Stimulated activated effector memory CD8-positive, alpha-beta T cell treated with anti-CD3 and anti-CD28 coated beads, Interleukin-12 subunit alpha, Interleukin-12 subunit beta, amount 100 ng/mL, for 72 hours (primary cell): ENCODE results near the gene BBS7.

Source experiments
- ATAC-seq: fragments of 150-1000 bp; cut with Tn5 transposase; 2 replicates; pipeline ENCODE4 v1.10.0; 2021
- DNase-seq, 2 donors: peaks; one replicate each; pipeline ENCODE4 v3.0.0; 2021 to 2022; ENCODE audit warnings: low spot score in 2 of 2
- H3K27ac Mint-ChIP-seq: one replicate; pipeline ENCODE4 v1.8.0; 2022; ENCODE audit warnings: mild to moderate bottlenecking, mixed read lengths
- H3K36me3 Mint-ChIP-seq: one replicate; pipeline ENCODE4 v1.8.0; 2022; ENCODE audit warnings: mild to moderate bottlenecking, mixed read lengths
- H3K4me1 Mint-ChIP-seq: one replicate; pipeline ENCODE4 v1.8.0; 2022; ENCODE audit warnings: mixed read lengths
- H3K4me3 Mint-ChIP-seq: one replicate; pipeline ENCODE4 v1.8.0; 2022; ENCODE audit warnings: mild to moderate bottlenecking, mixed read lengths
- H3K9me3 Mint-ChIP-seq: one replicate; pipeline ENCODE4 v1.8.0; 2022; ENCODE audit warnings: mixed read lengths

Gene BBS7

GRCh38 chr4:121860121-121860520 is 10.2 kb downstream of the BBS7 start:
- Mint-ChIP-seq H3K27ac (no peak overlapping the region), H3K9me3 (no peaks in the 10 kb centered on the region), H3K36me3 (peaks cover 41% of the 10 kb centered on the region), H3K4me1 (no peaks in the 10 kb centered on the region), H3K4me3 (no peak overlapping the region)
- ATAC-seq (no peak), DNase-seq (no peak)

GRCh38 chr4:121851354-121851753 is 18.9 kb downstream of the BBS7 start:
- no peak for DNase-seq

GRCh38 chr4:121846662-121847061 is 23.6 kb downstream of the BBS7 start:
- DNase-seq (no peak), ATAC-seq (peak; percentile 90)
- H3K27ac Mint-ChIP-seq = no peak overlapping the region

More at GRCh38 chr4:121851354-121851753, 18.9 kb downstream of the BBS7 start:
- Mint-ChIP-seq H3K4me3 (no peak overlapping the region), H3K4me1 (no peaks in the 10 kb centered on the region), H3K36me3 (peaks cover 26% of the 10 kb centered on the region), H3K27ac (no peak overlapping the region), H3K9me3 (no peaks in the 10 kb centered on the region)
- no peak for ATAC-seq

DNA sequence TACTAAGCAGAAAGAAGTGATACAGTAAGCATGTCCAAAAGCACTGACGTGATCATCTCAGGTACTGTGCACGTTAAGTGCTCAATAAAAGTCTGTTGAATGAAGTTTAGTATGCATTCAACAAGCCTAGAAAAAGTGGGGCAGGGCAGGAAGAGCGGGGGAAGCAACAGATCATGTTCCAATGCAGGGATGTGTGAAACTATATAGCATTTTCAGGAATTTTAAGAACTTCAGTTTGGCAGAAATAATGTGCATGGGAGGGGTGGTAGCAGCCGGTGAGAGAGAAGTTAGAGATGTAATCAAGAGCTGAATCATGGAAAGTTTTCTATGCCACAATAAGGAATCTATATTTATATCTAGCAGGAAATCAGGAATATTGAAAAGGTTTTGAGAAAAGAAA is 27.4 kb downstream of the BBS7 start:
- H3K4me3 Mint-ChIP-seq = no peak overlapping the region
- no peak for ATAC-seq

More at GRCh38 chr4:121846662-121847061, 23.6 kb downstream of the BBS7 start:
- Mint-ChIP-seq H3K36me3 (peaks cover 27% of the 10 kb centered on the region), H3K9me3 (no peaks in the 10 kb centered on the region), H3K4me1 (no peaks in the 10 kb centered on the region), H3K4me3 (no peak overlapping the region)

GRCh38 chr4:121838136-121838535 is 32.1 kb downstream of the BBS7 start:
- no peaks in the 10 kb centered on the region for H3K4me1 Mint-ChIP-seq

More for the DNA sequence above, 27.4 kb downstream of the BBS7 start:
- no peak for DNase-seq
- no peaks in the 10 kb centered on the region for H3K4me1 Mint-ChIP-seq
- H3K27ac Mint-ChIP-seq = no peak overlapping the region
- peaks cover 39% of the 10 kb centered on the region for H3K36me3 Mint-ChIP-seq
- no peaks in the 10 kb centered on the region for H3K9me3 Mint-ChIP-seq

GRCh38 chr4:121829511-121829910 is 40.8 kb downstream of the BBS7 start:
- H3K36me3 Mint-ChIP-seq = peaks cover 10% of the 10 kb centered on the region
- H3K27ac Mint-ChIP-seq = no peak overlapping the region
- DNase-seq = no peak
- H3K4me3 Mint-ChIP-seq = no peak overlapping the region
- no peaks in the 10 kb centered on the region for H3K9me3 Mint-ChIP-seq
- H3K4me1 Mint-ChIP-seq = no peaks in the 10 kb centered on the region
- no peak for ATAC-seq

More at GRCh38 chr4:121838136-121838535, 32.1 kb downstream of the BBS7 start:
- Mint-ChIP-seq H3K9me3 (no peaks in the 10 kb centered on the region), H3K4me3 (no peak overlapping the region), H3K27ac (no peak overlapping the region), H3K36me3 (peaks cover 42% of the 10 kb centered on the region)
- ATAC-seq = no peak
- DNase-seq = no peak

DNA sequence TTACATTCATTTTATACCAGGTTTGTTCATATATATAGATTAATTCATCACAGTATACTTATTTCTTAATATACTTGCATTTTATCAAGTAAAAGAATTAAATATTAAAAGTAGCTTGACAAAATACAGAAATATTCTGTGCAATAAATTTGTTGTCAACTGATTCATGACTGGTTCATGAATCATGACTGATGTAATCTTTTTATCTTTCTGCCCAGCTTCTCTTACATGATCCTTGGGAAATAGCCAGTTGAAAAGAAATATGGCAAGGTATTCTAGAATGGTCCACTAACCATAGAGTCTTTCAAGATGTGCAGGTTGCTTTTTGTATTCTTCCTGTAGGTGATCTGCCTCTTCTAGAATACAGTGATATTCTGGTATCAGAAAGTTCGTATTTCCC is 42.4 kb downstream of the BBS7 start:
- no peaks in the 10 kb centered on the region for H3K9me3 Mint-ChIP-seq
- no peak overlapping the region for H3K4me3 Mint-ChIP-seq
- ATAC-seq (no peak), DNase-seq (no peak)
- H3K27ac Mint-ChIP-seq = no peak overlapping the region
- H3K4me1 Mint-ChIP-seq = peaks cover under 1% of the 10 kb centered on the region
- H3K36me3 Mint-ChIP-seq = peaks cover 18% of the 10 kb centered on the region

GRCh38 chr4:121824950-121825349 is 45.3 kb downstream of the BBS7 start:
- ATAC-seq (no peak), DNase-seq (no peak)
- no peaks in the 10 kb centered on the region for H3K9me3 Mint-ChIP-seq
- H3K36me3 Mint-ChIP-seq = peaks cover 37% of the 10 kb centered on the region
- peaks cover 8% of the 10 kb centered on the region for H3K4me1 Mint-ChIP-seq
- H3K4me3 Mint-ChIP-seq = no peak overlapping the region
- no peak overlapping the region for H3K27ac Mint-ChIP-seq

- Mint-ChIP-seq H3K4me3 (peak overlapping the region; percentile 86), H3K9me3 (no peaks in the 10 kb centered on the region), H3K27ac (peak overlapping the region; percentile 85), H3K36me3 (peaks cover 45% of the 10 kb centered on the region), H3K4me1 (peaks cover 8% of the 10 kb centered on the region)
- ATAC-seq (no peak), DNase-seq (no peak)
Measured at GRCh38 chr4:121824171-121824527, 46.1 kb downstream of the BBS7 start.

GRCh38 chr4:121823505-121824170 is 46.6 kb downstream of the BBS7 start, which contains the start of gene CCNA2:
CCNA2 (minus strand) TSS chr4:121823883; CDS start chr4:121823628, 255 bp downstream.
- ATAC-seq = peak; percentile 99
- H3K9me3 Mint-ChIP-seq = no peaks in the 10 kb centered on the region
- H3K36me3 Mint-ChIP-seq = peaks cover 50% of the 10 kb centered on the region
- peak within 1 kb of the TSS; percentile 86 for H3K4me3 Mint-ChIP-seq
- H3K27ac Mint-ChIP-seq = peak within 1 kb of the TSS; percentile 85
- H3K4me1 Mint-ChIP-seq = peaks cover 8% of the 10 kb centered on the region
- peak; percentile 90 to 96 for DNase-seq

DNA sequence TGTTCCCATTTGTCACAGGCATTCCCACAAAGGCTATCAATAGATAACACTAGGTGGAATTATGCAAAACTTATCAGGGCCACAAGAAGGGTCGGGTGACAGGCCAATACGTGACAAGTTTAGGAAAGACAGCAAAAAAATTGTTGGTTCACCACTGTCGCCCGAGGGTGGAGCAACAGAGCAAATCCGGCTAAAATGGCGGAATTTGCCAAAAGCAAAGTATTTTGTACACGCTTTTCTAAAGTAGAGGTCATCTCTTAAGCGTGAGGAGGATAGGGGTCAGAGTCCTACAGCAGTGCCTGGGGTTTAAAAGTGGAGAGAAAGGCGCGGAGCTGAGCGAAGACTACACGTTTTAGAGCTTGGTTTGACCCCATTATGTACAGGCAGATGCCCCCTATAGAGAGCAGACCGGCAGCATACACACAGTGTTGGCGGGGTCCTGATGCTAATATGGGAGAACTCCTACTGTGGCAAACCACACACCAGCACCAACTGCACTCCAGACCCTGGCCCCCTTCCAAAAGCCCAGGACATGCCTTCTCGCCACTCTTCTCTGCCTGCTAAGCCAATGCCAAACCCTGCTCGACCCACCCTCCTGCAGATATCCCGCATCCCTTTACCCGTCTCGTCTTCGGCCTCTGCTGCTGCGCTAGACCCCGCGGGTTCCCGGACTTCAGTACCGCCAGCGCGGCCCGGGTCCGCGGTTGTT is 47.3 kb downstream of the BBS7 start:
- DNase-seq = peak; percentile 12 to 62
- Mint-ChIP-seq H3K4me3 (peak overlapping the region; percentile 86), H3K9me3 (no peaks in the 10 kb centered on the region), H3K4me1 (peaks cover 8% of the 10 kb centered on the region), H3K27ac (peak overlapping the region; percentile 85), H3K36me3 (peaks cover 57% of the 10 kb centered on the region)
- ATAC-seq = peak; percentile 14

- no peak for ATAC-seq
- Mint-ChIP-seq H3K36me3 (peaks cover 66% of the 10 kb centered on the region), H3K9me3 (no peaks in the 10 kb centered on the region), H3K27ac (no peak overlapping the region), H3K4me3 (peak overlapping the region; percentile 86), H3K4me1 (peaks cover 8% of the 10 kb centered on the region)
- no peak for DNase-seq
Measured at GRCh38 chr4:121822047-121822446, 48.2 kb downstream of the BBS7 start.

DNA sequence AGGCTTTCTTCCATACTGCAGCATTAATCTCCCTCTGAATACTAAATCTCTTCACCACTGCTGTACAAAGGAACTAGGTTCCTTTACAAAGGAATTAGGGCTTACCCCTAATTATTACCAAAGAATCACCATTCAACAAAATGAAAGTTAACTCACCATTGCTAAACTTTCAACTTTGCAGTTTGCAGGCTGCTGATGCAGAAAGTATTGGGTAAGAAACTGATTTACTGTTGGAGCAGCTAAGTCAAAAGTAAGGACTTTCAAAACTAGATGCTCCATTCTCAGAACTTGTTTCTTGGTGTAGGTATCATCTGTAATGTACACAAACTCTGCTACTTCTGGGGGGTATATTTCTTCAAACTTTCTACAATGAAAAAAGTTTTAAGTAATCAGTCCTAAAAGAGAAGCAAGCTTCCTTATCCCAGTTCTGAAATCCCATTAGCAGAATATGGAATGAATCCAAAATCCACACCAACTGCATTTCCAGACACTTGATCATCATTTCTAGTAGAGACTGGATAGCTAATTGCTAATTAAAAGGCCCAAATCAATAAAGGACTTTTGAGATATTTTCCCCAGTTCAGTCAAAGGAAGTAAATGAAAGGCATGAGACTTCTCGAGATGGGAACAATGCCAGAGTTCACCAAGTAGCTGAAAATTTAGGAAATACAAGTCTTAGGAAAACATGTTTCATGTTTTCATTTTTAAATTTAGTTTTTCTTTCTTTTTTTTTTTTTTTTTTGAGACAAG is 50.9 kb downstream of the BBS7 start:
- DNase-seq (no peak), ATAC-seq (no peak)
- Mint-ChIP-seq H3K4me3 (no peak overlapping the region), H3K27ac (no peak overlapping the region), H3K9me3 (no peaks in the 10 kb centered on the region), H3K36me3 (peaks cover 93% of the 10 kb centered on the region), H3K4me1 (peaks cover 8% of the 10 kb centered on the region)

DNA sequence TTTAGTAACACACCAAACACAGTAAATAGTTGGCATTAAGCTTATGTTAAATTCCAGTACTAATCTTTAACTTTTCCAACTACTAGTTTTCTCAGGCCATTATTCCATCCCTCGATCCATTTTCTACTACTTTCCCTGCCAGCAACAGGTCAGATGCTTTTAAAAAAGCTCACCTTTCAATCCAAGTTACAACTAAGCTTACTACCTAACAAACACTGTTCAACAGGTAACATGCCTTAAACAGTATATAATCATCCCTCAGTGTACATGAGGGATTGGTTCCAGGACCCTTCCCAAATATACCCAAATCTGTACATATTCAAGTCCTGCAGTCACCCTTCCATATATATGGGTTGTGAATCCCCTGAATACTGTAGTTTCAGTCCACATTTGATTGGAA is 52.1 kb downstream of the BBS7 start:
- DNase-seq (no peak), ATAC-seq (no peak)
- H3K36me3 Mint-ChIP-seq = peaks cover 97% of the 10 kb centered on the region
- no peak overlapping the region for H3K4me3 Mint-ChIP-seq
- H3K27ac Mint-ChIP-seq = peak overlapping the region; percentile 4
- H3K9me3 Mint-ChIP-seq = no peaks in the 10 kb centered on the region
- peaks cover 9% of the 10 kb centered on the region for H3K4me1 Mint-ChIP-seq

GRCh38 chr4:121817701-121818100 is 52.6 kb downstream of the BBS7 start:
- H3K4me3 Mint-ChIP-seq = no peak overlapping the region
- peaks cover 11% of the 10 kb centered on the region for H3K4me1 Mint-ChIP-seq
- H3K9me3 Mint-ChIP-seq = no peaks in the 10 kb centered on the region
- H3K27ac Mint-ChIP-seq = peak overlapping the region; percentile 4
- ATAC-seq (no peak), DNase-seq (no peak)
- H3K36me3 Mint-ChIP-seq = peaks cover 100% of the 10 kb centered on the region
